BE2C (cell line): ENCODE data around the gene PNPLA7.

Source experiments
- DNase-seq: peaks from one replicate; pipeline ENCODE4 v3.0.0-alpha.2; 2020
- H3K27me3 ChIP-seq: fragments of 250-450 bp; sonication (Bioruptor Pico); 2 replicates; pipeline ENCODE4 v1.5.1; 2020; ENCODE audit warnings: mild to moderate bottlenecking
- H3K36me3 ChIP-seq: fragments of 250-450 bp; sonication (Bioruptor Pico); 2 replicates; pipeline ENCODE4 v1.5.1; 2020; ENCODE audit warnings: mild to moderate bottlenecking
- H3K4me1 ChIP-seq: fragments of 250-450 bp; sonication (Bioruptor Pico); 2 replicates; pipeline ENCODE4 v1.5.1; 2020
- H3K4me3 ChIP-seq: 2 replicates; pipeline ENCODE4 v1.5.1; 2011; ENCODE audit warnings: low read depth, low read length
- H3K9me3 ChIP-seq: fragments of 250-450 bp; sonication (Bioruptor Pico); 2 replicates; pipeline ENCODE4 v1.5.1; 2020
- CTCF ChIP-seq: IDR thresholded peaks from 2 replicates; pipeline ENCODE4 v1.5.1; 2012; ENCODE audit warnings: mild to moderate bottlenecking, low read depth, low read length

PNPLA7 gene

GRCh38 chr9:137461316-137461662, 88.9 kb downstream of the PNPLA7 start:
- Histone ChIP-seq H3K36me3 (peaks cover 21% of the 10 kb centered on the region), H3K4me3 (no peak overlapping the region), H3K27me3 (no peaks in the 10 kb centered on the region), H3K9me3 (no peaks in the 10 kb centered on the region), H3K4me1 (peaks cover 15% of the 10 kb centered on the region)
- DNase-seq: no peak
- TF ChIP-seq CTCF: no peak

- Histone ChIP-seq H3K4me1 (peaks cover 22% of the 10 kb centered on the region), H3K36me3 (peaks cover 28% of the 10 kb centered on the region), H3K9me3 (no peaks in the 10 kb centered on the region), H3K27me3 (no peaks in the 10 kb centered on the region), H3K4me3 (no peak overlapping the region)
- no peak for TF ChIP-seq CTCF
- peak; percentile 14 for DNase-seq
Observed at GRCh38 chr9:137460363-137461315, 89.6 kb downstream of the PNPLA7 start.

- Histone ChIP-seq H3K9me3 (no peaks in the 10 kb centered on the region), H3K36me3 (peaks cover 35% of the 10 kb centered on the region), H3K4me3 (peak overlapping the region; percentile 31; the same call in 1 of the 2 replicates), H3K27me3 (no peaks in the 10 kb centered on the region), H3K4me1 (peaks cover 30% of the 10 kb centered on the region)
- no peak for TF ChIP-seq CTCF
- no peak for DNase-seq
Observed at GRCh38 chr9:137459601-137460362, 90.4 kb downstream of the PNPLA7 start.

GRCh38 chr9:137459152-137459600, 91.0 kb downstream of the PNPLA7 start, which contains the start of gene NSMF:
Gene NSMF, minus strand, starts transcription at chr9:137459334. Its CDS starts 232 bp downstream, at chr9:137459102.
- Histone ChIP-seq H3K27me3 (no peaks in the 10 kb centered on the region), H3K36me3 (peaks cover 35% of the 10 kb centered on the region), H3K4me3 (peak within 1 kb of the TSS; percentile 85), H3K9me3 (no peaks in the 10 kb centered on the region), H3K4me1 (peaks cover 36% of the 10 kb centered on the region)
- TF ChIP-seq CTCF: no peak
- DNase-seq: peak; percentile 98

GRCh38 chr9:137458194-137459151, 91.7 kb downstream of the PNPLA7 start:
- no peak for TF ChIP-seq CTCF
- Histone ChIP-seq H3K4me3 (peak overlapping the region; percentile 85), H3K27me3 (no peaks in the 10 kb centered on the region), H3K9me3 (no peaks in the 10 kb centered on the region), H3K4me1 (peaks cover 37% of the 10 kb centered on the region), H3K36me3 (peaks cover 38% of the 10 kb centered on the region)
- DNase-seq: peak; percentile 79
